ENCODE data around the gene NACC2. TPM values are rescaled to one million over a fixed set of nuclear protein-coding genes. Genes with fewer than 3 reads are reported as not detected.

Gene NACC2
- polyA plus RNA-seq, 1 donor, result 11.8 TPM

DNA sequence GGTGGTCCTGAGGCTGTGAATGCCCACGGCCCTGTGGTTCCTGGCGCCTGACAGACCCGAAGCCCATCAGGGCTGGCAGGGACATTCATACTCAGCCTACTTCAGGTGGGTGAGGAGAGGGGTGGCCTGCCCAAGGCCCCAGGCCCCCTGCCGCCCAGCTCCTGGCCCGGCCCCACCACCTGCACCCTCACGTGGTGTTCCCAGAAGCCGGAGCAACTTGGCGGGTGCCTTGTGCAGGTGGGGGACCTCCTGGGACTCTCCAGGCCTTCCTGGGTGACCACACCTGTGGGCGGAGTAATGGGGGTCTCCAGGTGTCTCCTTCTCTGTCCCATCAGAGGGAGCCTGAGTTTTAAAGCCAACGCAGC, 97.1 kb downstream of the NACC2 start:
- Histone ChIP-seq H3K27ac (ENCODE audit: low read length) (no peak overlapping the region), H3K9me3 (ENCODE audit: control insufficient read depth, low read depth, low read length) (peaks cover 3% of the 10 kb centered on the region), H3K27me3 (ENCODE audit: control insufficient read depth, insufficient read depth, low read length) (no peaks in the 10 kb centered on the region), H3K4me1 (ENCODE audit: control insufficient read depth, insufficient read depth, low read length) (peaks cover 15% of the 10 kb centered on the region), H3K4me3 (ENCODE audit: low read length) (no peak overlapping the region), H3K36me3 (ENCODE audit: control insufficient read depth, insufficient read depth, low read length) (no peaks in the 10 kb centered on the region)
- WGBS (ENCODE audit: insufficient coverage, low lambda C conversion rate), result no CpG with 5 or more reads among the region's 10 CpGs
- DNase-seq, result no peak

DNA sequence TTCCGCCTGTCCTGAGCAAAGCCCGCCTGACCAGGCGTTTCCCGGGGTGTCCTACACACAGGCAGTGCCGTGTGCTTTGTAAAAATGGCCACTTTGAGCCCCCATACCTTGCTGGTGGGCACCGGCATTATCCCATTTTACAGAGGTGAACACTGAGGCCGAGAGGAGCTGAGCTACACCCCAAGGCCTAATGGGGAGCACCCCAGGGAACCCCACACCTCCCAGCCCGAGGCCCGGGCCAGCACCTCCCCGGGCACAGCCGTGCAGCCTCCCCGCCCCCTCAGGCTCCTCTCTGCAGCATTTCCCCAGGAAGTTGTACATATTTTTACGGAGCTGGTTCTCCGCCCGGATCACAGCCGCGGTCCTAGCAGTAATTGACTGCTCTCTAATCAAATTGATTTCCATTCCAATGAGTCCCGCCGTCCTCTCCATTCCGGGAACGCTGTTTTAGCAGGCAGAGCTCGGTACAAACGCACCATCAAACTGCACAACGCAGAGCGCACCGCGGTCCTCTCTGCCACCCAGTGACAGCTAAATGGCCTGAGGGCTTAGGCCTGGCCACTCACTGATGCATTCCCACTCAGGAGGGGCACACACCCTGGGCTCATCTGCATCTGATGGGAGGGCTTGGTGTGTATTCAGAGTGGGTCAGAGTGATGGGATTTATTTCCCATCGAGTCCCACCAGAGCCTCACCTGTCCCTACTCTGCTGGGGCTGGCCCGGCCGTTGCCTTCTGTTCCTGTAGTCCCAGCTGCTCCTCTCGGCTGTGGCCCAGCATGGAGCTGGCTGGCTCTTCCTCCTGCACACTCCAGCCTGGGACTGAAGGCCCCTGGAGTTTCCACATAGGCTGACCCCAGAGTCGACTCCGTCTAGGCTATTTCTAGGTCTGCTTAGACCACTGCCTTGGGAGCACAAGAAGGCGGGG, 97.7 kb downstream of the NACC2 start:
- Histone ChIP-seq H3K27me3 (ENCODE audit: control insufficient read depth, insufficient read depth, low read length) (no peaks in the 10 kb centered on the region), H3K4me1 (ENCODE audit: control insufficient read depth, insufficient read depth, low read length) (peaks cover 21% of the 10 kb centered on the region), H3K27ac (ENCODE audit: low read length) (no peak overlapping the region), H3K4me3 (ENCODE audit: low read length) (no peak overlapping the region), H3K36me3 (ENCODE audit: control insufficient read depth, insufficient read depth, low read length) (no peaks in the 10 kb centered on the region), H3K9me3 (ENCODE audit: control insufficient read depth, low read depth, low read length) (peaks cover 3% of the 10 kb centered on the region)
- no CpG with 5 or more reads among the region's 34 CpGs for whole genome bisulfite sequencing (ENCODE audit: insufficient coverage, low lambda C conversion rate)
- no peak for DNase-seq

DNA sequence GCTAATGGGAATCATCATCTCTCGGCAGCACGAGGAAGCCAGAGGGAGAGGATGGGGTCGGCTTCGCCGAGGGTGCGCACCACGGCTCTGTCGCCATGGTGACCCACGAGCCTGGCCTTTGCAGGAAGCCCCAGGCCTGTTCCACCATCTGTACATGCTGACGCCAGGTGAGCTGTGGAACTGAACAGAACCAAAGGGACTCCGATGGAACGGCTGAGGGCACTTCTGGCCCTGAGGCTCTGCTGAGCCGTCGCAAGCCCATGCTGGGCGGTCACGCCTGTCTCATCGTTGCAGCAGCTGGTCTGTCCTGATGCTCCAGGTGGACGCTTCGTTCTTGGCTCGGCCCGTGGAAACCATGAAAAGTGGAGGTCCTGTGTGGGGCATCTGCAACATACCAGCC, 99.3 kb downstream of the NACC2 start:
- no peaks in the 10 kb centered on the region for H3K36me3 ChIP-seq (ENCODE audit: control insufficient read depth, insufficient read depth, low read length)
- H3K27ac ChIP-seq (ENCODE audit: low read length), result no peak overlapping the region
- no peak for DNase-seq
- no CpG with 5 or more reads among the region's 21 CpGs for WGBS (ENCODE audit: insufficient coverage, low lambda C conversion rate)
- peaks cover 3% of the 10 kb centered on the region for H3K9me3 ChIP-seq (ENCODE audit: control insufficient read depth, low read depth, low read length)
- no peaks in the 10 kb centered on the region for H3K27me3 ChIP-seq (ENCODE audit: control insufficient read depth, insufficient read depth, low read length)
- H3K4me1 ChIP-seq (ENCODE audit: control insufficient read depth, insufficient read depth, low read length), result peaks cover 25% of the 10 kb centered on the region
- no peak overlapping the region for H3K4me3 ChIP-seq (ENCODE audit: low read length)

DNA sequence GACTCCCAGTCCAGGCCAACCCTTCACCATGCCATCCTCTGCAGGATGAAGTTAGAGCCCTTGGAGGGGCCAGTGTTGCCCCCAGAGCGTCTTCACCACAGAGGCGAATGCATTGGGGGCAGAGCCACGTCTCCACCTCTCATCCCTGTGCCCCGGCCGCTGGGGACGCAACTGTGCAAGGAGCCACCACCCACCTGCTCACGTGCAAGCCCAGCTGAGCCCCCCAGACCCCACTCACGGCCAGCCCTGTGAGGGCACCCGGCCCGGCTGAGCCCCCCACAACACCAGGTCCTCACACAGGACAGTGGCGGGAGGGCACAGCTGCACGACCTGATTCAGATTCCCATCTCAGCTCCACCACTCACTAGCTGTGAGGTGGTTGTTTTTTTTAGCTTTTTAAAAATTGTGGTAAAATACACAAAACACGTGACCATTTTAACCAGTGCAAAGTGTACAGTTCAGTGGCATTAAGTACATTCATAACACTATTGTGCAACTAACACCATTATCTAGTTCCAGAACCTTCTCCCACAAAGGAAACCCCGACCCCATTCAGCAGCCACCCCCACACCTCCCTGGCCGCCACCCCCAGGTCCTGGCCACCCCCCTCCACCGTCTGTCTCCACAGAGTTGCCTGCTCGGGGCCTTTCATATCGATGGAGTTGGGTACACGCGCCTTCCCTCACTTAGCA, 100.4 kb downstream of the NACC2 start:
- peaks cover 31% of the 10 kb centered on the region for H3K4me1 ChIP-seq (ENCODE audit: control insufficient read depth, insufficient read depth, low read length)
- peaks cover 7% of the 10 kb centered on the region for H3K9me3 ChIP-seq (ENCODE audit: control insufficient read depth, low read depth, low read length)
- no peak overlapping the region for H3K4me3 ChIP-seq (ENCODE audit: low read length)
- peaks cover 7% of the 10 kb centered on the region for H3K27me3 ChIP-seq (ENCODE audit: control insufficient read depth, insufficient read depth, low read length)
- WGBS (ENCODE audit: insufficient coverage, low lambda C conversion rate), result 79% methylated on average over 5 of the region's 20 CpGs
- DNase-seq, result peak in 1 of 2 donors; percentile 44
- H3K36me3 ChIP-seq (ENCODE audit: control insufficient read depth, insufficient read depth, low read length), result no peaks in the 10 kb centered on the region
- no peak overlapping the region for H3K27ac ChIP-seq (ENCODE audit: low read length)

DNA sequence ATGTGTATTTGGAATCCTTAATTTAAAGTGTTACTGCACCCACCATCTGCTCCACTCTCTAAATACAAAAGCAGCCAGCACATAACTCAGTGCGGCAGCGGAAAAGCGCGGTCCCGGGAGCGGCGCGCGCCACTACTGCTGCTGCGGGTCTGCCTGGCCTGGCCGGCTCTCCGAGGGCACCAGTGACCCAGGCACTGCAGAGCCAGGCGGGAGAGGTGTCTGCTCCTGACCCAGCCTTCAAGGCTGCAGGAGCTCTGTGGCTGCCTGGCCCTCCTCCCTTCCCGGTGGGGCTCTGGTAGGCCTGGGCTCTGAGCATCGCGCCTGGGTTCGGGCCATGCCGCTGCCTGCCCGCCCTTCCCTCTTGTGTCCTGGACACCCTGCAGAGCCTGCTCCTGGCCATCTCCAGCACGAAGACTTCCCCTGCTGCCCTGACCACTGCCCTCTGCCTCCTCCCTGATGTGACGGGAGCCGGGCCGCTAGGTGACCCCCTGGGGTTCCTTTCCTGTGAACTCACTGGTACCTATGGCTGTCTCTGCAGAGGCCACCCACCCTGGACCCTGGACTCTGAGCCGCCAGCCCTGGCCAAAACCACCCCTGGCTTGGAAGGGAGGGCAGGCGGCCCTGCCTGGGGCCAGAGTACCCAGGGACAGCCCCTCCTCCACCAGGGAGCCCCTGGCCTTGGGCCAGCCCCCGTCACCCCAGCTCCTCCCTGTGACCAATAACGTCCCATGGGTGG, 101.2 kb downstream of the NACC2 start:
- DNase-seq, result peak in 1 of 2 donors; percentile 29
- H3K27me3 ChIP-seq (ENCODE audit: control insufficient read depth, insufficient read depth, low read length), result peaks cover 14% of the 10 kb centered on the region
- no CpG with 5 or more reads among the region's 27 CpGs for WGBS (ENCODE audit: insufficient coverage, low lambda C conversion rate)
- H3K9me3 ChIP-seq (ENCODE audit: control insufficient read depth, low read depth, low read length), result peaks cover 7% of the 10 kb centered on the region
- peak overlapping the region; percentile 70 for H3K27ac ChIP-seq (ENCODE audit: low read length)
- H3K4me3 ChIP-seq (ENCODE audit: low read length), result no peak overlapping the region
- peaks cover 31% of the 10 kb centered on the region for H3K4me1 ChIP-seq (ENCODE audit: control insufficient read depth, insufficient read depth, low read length)
- no peaks in the 10 kb centered on the region for H3K36me3 ChIP-seq (ENCODE audit: control insufficient read depth, insufficient read depth, low read length)

DNA sequence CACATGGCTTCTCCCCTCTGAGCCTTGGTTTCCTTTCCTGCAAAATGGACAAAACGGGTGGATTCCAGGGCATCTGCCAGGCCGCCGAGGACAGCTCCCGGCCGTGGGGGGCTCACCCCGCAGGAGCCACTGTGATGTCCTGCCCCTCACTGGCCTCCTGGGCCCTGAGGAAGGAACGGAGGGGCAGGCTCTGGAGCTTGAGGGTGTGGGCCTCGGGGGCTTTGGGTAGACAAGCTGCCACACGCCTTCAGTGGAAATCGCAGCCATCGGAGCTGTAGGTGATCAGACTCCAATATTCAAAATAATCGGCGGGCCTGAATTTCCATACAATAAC, 101.7 kb downstream of the NACC2 start:
- H3K9me3 ChIP-seq (ENCODE audit: control insufficient read depth, low read depth, low read length), result peaks cover 7% of the 10 kb centered on the region
- 96% methylated on average over 4 of the region's 13 CpGs for WGBS (ENCODE audit: insufficient coverage, low lambda C conversion rate)
- peaks cover 14% of the 10 kb centered on the region for H3K27me3 ChIP-seq (ENCODE audit: control insufficient read depth, insufficient read depth, low read length)
- H3K27ac ChIP-seq (ENCODE audit: low read length), result peak overlapping the region; percentile 70
- DNase-seq, result no peak
- no peaks in the 10 kb centered on the region for H3K36me3 ChIP-seq (ENCODE audit: control insufficient read depth, insufficient read depth, low read length)
- H3K4me1 ChIP-seq (ENCODE audit: control insufficient read depth, insufficient read depth, low read length), result peaks cover 31% of the 10 kb centered on the region
- no peak overlapping the region for H3K4me3 ChIP-seq (ENCODE audit: low read length)

DNA sequence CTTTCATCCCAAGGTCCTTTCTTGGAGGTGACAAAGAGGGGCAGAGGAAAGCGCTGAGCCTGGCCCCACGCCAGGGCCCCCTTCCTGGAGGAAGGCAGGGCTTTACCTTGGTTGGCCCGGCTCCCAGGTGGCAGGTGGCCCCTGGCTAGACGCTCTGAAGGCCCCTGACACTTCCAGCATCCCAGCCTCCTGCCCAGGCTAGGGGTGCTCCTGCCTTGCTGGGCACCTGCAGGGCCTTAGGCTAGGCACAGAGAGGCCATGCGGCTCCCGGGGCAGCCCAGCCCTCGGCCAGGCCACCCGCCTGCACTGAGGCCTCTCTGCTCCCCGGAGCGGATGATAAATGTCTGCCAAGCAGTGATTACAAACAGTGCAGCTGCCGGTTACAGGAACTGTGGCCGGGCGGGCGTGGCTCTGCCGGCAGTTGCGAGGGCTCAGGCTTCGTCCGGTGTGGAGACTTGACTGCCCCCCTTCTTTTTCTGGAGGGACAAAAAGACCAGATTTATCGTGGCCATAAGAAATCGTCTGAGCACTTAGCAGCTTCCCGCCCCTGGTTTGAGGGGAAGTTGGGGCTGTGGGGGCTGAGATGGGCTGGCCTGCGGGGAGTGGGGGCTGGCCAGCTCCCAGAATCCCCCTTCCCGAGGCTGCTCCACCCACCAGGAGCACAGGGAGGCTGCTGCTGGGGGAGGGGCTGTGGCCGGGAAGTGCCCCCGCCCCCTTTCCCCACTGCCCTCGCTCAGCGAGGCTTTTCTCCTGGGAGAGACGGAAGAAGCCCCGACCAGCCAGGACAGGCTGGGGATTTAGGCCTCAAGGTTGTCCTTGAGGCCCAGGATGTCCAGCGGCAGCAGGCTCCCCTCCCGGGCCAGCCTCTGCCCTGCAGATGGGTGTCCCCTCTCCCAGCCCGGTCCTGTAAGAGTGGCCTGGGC, 102.3 kb downstream of the NACC2 start:
- Histone ChIP-seq H3K9me3 (ENCODE audit: control insufficient read depth, low read depth, low read length) (peaks cover 7% of the 10 kb centered on the region), H3K4me1 (ENCODE audit: control insufficient read depth, insufficient read depth, low read length) (peaks cover 31% of the 10 kb centered on the region), H3K27me3 (ENCODE audit: control insufficient read depth, insufficient read depth, low read length) (peaks cover 14% of the 10 kb centered on the region), H3K4me3 (ENCODE audit: low read length) (peak overlapping the region; percentile 16), H3K27ac (ENCODE audit: low read length) (peak overlapping the region; percentile 70), H3K36me3 (ENCODE audit: control insufficient read depth, insufficient read depth, low read length) (no peaks in the 10 kb centered on the region)
- DNase-seq, result peak; percentile 83 to 87
- WGBS (ENCODE audit: insufficient coverage, low lambda C conversion rate), result no CpG with 5 or more reads among the region's 32 CpGs

DNA sequence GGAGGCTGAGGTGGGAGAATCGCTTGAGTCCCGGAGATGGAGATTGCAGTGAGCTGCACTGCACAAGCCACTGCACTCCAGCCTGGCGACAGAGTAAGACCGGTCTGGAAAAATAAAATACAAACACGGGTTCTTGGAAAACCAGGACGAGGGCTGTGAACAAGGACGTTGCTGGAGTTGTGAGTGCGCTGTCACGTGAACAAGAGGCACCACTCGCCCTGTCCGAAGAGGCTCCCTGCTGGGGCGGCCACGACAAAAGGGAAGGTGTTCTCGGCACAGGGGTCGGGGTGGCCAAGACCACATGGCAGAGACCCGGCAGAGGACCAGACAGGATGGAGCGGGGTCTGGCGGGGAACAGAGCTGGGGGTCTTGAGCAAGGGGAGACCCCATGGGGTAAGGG, 103.3 kb downstream of the NACC2 start:
- no peak for DNase-seq
- H3K9me3 ChIP-seq (ENCODE audit: control insufficient read depth, low read depth, low read length), result peaks cover 7% of the 10 kb centered on the region
- no peak overlapping the region for H3K27ac ChIP-seq (ENCODE audit: low read length)
- H3K4me3 ChIP-seq (ENCODE audit: low read length), result no peak overlapping the region
- no CpG with 5 or more reads among the region's 18 CpGs for WGBS (ENCODE audit: insufficient coverage, low lambda C conversion rate)
- peaks cover 31% of the 10 kb centered on the region for H3K4me1 ChIP-seq (ENCODE audit: control insufficient read depth, insufficient read depth, low read length)
- H3K27me3 ChIP-seq (ENCODE audit: control insufficient read depth, insufficient read depth, low read length), result peaks cover 14% of the 10 kb centered on the region
- no peaks in the 10 kb centered on the region for H3K36me3 ChIP-seq (ENCODE audit: control insufficient read depth, insufficient read depth, low read length)

DNA sequence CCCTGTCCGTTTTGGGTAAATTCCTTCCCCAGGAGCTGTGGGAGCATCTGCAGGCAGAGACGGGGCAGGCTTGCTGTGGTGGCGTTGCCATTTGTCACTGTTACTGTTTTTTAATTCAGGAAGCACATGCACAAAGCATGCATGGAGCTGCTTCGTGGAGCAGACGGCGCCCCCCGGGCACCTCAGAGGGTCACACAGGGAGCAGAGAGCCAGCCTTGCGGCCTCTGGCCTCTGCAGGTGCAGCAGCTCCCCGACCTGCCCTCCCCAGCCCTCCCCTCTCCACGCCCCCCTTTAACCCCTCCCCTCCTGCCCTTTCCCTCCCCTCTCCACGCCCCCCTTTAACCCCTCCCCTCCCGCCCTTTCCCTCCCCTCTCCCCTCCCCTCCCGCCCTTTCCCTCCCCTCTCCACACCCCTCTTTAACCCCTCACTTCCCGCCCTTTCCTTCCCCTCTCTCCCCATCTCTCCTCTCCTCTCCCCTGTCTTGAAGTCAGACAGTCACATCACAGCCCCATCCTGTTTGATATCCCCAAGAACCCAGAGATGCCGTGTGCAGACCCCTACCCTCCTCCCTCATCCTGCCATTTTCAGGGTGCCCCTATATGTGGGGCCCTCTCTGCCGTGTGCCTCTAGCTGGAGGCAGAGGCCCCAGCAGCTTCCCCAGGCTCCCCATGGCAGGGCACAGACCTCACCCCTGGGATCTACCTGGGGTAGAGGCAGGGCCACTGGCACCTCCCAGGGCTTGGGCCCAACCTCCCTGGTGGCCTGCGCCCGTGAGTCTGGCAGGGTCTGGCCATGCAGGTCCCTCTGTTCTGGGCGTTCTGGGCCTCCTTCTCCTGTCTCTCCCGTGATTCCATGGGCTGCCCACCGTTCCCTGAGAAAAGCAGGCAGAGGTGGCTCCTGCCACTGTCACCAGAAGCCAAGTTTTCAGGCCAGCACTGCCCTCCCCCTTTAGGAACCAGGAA, 104.3 kb downstream of the NACC2 start:
- Histone ChIP-seq H3K4me1 (ENCODE audit: control insufficient read depth, insufficient read depth, low read length) (peaks cover 31% of the 10 kb centered on the region), H3K9me3 (ENCODE audit: control insufficient read depth, low read depth, low read length) (peaks cover 7% of the 10 kb centered on the region), H3K36me3 (ENCODE audit: control insufficient read depth, insufficient read depth, low read length) (no peaks in the 10 kb centered on the region), H3K27ac (ENCODE audit: low read length) (no peak overlapping the region), H3K27me3 (ENCODE audit: control insufficient read depth, insufficient read depth, low read length) (peaks cover 14% of the 10 kb centered on the region), H3K4me3 (ENCODE audit: low read length) (no peak overlapping the region)
- no CpG with 5 or more reads among the region's 21 CpGs for WGBS (ENCODE audit: insufficient coverage, low lambda C conversion rate)
- DNase-seq, result peak in 1 of 2 donors; percentile 48
